ENCODE data around the gene AK5.

The AK5 gene

DNA sequence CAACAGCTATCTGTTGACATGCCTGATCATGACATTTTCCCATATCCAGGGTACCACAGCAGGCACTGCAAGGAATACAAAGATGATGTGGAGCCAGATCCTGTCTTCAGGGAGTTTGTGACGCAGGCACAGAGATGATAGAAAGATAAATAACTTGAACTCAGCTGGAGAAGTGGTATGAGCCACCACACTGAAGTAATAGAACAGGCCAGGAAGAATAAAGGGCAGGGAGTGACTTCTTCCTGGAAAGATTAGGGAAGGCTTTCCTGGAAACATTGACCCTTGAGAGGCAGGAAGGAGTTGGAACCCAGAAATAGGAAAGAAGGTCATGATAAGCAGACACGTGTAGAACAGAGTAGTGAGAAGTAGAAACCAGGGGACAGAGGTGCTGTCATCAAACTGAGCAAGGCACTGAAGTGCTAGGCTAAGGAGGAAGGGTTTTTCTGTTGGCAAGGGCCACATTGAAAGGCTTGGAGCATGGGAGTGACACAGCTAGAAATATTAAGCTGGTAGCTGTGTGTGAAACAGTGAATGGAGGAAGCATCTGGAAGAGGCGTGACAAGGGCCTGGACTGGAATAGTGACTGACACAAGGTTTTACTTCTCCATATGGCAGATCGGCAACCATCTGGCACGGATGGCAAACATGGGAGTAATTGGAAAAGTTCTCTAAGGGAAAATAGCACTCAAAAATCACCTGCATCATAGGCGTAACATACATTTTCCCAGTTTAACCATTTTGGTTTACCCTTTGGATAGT, 68.4 kb downstream of the AK5 start:
- no peak for DNase-seq (ENCODE audit: low read depth in 1 of 2, low spot score in 1 of 2)

- DNase-seq (ENCODE audit: low read depth in 1 of 2, low spot score in 1 of 2): no peak
Observed at GRCh38 chr1:77354536-77354935, 72.7 kb downstream of the AK5 start.

GRCh38 chr1:77355010-77355409, 73.2 kb downstream of the AK5 start:
- DNase-seq (ENCODE audit: low read depth in 1 of 2, low spot score in 1 of 2): no peak

GRCh38 chr1:77356136-77356535, 74.3 kb downstream of the AK5 start:
- DNase-seq (ENCODE audit: low read depth in 1 of 2, low spot score in 1 of 2): no peak

DNA sequence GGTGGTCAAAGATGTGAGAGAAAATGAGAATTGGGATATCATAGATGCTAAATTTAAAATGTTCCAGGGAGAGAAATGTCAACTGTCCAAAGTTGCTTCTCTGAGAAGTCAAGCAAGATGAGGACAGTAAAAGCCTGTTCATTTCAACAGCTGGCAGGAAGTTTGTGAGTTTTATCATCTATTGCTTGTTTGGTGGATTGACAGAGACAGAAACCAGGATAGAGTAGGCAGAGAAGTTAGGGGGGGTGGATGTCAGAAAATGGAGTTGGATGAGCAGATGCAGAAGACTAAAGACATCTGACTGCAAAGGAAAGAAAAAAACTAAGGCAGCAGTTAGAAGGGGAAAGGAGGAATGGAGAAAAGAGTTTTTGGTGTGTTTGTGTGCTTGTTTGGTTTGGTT, 78.4 kb downstream of the AK5 start:
- DNase-seq (ENCODE audit: low read depth in 1 of 2, low spot score in 1 of 2): no peak

DNA sequence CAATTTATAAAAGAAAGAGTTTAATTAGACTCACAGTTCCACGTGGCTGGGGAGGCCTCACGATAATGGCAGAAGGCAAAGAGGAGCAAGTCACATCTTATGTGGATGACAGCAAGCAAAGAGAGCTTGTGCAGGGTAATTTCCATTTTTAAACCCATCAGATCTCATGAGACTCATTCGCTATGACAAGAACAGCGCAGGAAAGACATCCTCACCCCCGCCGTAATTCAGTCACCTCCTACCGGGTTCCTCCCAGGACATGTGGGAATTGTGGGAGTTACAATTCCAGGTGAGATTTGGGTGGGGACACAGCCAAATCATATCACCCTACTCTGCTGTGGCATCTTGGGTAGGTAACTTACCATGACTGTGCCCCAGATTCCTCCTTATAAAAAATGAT, 79.8 kb downstream of the AK5 start:
- DNase-seq (ENCODE audit: low read depth in 1 of 2, low spot score in 1 of 2): no peak

- no peak for DNase-seq (ENCODE audit: low read depth in 1 of 2, low spot score in 1 of 2)
Observed at GRCh38 chr1:77370161-77370560, 88.3 kb downstream of the AK5 start.

DNA sequence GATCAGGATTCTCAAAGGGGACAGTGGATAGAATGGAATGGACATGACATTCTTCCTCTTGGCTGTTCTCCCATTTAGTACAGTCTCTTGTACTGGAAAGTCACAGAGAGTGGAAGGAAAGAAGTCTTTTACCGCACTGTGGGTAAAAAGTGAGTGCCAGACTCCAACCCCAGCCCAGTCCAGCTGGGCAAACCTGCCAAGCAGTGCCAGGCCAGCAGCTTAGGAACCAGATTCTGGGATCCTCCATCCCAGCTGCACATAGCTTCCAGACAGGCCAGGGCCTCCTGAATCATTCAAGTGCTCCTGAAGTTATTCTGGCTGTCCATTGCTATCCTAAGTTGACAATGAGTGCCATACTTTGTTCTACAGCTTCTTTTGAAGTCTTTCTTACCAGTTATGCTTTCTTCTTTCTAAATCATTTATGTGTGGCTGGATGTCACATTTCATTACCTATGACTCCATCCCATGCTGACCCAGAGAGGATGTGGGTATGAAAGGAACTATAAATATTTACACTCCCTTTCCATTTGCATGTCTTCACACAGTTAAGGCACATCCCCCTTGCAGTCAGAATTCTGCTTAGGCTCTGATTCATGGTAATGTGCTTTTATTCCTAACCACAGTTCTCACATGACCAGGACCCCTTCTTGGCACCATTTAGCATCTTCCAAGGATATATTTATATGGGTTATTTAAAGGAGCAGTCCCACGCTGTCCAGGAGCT, 88.9 kb downstream of the AK5 start:
- DNase-seq (ENCODE audit: low read depth in 1 of 2, low spot score in 1 of 2): no peak

GRCh38 chr1:77371396-77371795, 89.6 kb downstream of the AK5 start:
- no peak for DNase-seq (ENCODE audit: low read depth in 1 of 2, low spot score in 1 of 2)

DNA sequence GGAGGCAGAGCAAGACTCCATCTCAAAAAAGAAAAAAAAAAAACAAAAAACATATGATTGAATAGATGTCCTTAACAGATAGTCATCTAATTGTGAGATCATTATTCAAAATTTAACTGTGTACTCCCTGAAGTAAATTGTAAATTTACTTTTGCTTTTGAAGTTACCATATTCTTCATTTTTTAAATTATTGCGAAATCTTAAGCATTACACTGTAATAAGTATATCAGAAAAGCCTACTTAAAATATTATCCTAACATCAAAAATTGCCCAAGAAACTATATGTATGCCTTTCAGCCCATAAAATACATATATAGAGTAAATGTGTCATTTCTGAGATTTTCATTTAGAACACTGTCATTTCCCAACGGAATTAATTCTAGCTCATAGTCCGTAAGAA, 91.9 kb downstream of the AK5 start:
- DNase-seq (ENCODE audit: low read depth in 1 of 2, low spot score in 1 of 2): no peak

- no peak for DNase-seq (ENCODE audit: low read depth in 1 of 2, low spot score in 1 of 2)
Observed at GRCh38 chr1:77375541-77375940, 93.7 kb downstream of the AK5 start.

GRCh38 chr1:77375990-77376389, 94.2 kb downstream of the AK5 start:
- no peak for DNase-seq (ENCODE audit: low read depth in 1 of 2, low spot score in 1 of 2)

DNA sequence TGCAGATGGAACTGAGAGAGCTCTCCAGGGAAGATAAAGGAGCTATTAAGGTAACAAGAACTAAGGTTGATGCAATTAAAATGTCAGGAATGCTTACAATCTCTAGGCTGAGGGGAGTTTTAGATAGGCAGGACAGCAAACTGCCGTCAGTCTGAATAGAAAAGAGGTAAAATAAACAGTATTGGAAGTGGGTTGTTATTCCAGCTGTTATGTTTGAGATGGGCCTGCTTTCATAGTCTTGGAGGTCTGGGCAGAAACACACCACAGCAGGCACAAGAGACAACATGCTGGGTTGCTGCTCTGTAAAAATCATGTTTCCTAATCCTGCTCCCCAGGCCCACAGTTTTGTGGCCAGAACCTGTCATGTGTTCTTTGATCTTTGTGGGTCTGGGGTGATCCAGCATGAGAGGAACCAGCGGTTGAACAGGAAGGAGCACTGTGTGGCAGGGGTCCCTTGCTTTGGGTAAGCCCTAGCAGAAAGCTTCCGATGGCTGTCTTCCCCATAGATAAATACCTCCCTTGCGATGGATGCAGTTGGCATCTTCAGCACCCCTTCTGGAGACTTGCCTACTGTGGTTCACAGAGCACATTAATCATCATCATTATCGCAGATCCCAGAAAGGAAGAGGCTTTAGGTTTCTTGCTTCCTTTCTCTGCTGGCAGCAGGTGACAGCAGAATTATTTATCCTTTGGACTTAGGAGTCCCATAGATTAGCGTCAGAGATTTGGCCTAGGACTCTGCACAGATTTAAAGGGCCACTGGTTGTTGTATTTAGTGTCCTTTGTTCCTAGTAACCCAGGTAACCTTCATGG, 97.1 kb downstream of the AK5 start:
- DNase-seq (ENCODE audit: low read depth in 1 of 2, low spot score in 1 of 2): no peak

DNA sequence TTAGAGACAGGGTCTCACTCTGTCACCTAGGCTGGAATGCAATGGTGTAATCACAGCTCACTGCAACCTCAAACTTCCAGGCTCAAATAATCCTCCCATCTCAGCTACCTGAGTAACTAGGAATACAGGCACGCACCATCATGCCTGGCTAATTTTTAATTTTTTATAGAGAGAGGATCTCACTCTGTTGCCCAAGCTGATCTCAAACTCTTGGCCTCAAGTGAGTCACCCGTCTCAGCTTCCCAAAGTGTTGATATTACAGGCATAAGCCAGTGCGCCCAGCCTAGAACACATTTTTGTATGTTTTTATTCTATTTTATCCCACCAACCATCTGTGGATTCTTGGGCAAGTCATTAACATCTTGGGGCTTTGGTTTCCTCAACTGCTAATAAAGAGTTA, 100.5 kb downstream of the AK5 start:
- no peak for DNase-seq (ENCODE audit: low read depth in 1 of 2, low spot score in 1 of 2)

- no peak for DNase-seq (ENCODE audit: low read depth in 1 of 2, low spot score in 1 of 2)
Observed at GRCh38 chr1:77383236-77383635, 101.4 kb downstream of the AK5 start.

DNA sequence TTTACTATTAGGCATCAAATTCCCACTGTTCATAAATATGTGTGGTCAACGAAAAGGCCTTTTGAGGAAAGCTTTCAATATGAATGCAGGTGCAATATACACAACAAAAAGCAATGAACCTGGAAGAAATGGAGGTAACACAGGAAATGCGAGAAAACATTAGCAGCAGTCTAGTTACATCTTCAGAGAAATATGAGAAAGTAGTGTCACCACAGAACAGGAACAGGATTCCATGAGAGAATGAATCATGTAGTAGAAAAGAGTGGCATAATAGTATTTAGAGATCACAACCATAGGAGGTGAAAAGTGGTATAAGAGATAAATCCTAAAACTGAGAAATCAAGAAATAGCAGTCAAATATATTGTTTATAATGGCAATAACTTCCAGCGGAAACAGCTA, 103.7 kb downstream of the AK5 start:
- no peak for DNase-seq (ENCODE audit: low read depth in 1 of 2, low spot score in 1 of 2)

- no peak for DNase-seq (ENCODE audit: low read depth in 1 of 2, low spot score in 1 of 2)
Observed at GRCh38 chr1:77386276-77386675, 104.5 kb downstream of the AK5 start.

DNA sequence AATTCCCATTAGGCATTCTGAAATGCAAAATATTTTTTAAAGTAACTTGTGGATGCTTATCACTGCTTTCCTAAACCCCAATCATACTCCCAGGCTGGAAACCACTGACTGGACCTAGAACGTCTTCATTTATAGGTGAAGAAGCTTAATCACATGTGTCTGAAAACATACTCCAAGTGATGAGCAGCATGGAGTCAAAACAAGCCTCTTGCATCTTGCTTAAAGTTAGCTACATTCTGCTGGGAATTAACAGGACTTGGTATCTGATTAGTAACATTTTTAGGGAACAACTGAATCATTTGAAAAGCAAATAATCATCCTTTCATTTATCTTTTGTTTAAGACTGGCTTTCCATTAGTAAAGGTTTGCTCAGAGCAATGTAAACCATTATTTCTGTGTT, 105.7 kb downstream of the AK5 start:
- DNase-seq (ENCODE audit: low read depth in 1 of 2, low spot score in 1 of 2): no peak

GRCh38 chr1:77388661-77389060, 106.8 kb downstream of the AK5 start:
- no peak for DNase-seq (ENCODE audit: low read depth in 1 of 2, low spot score in 1 of 2)

GRCh38 chr1:77392486-77392885, 110.7 kb downstream of the AK5 start:
- no peak for DNase-seq (ENCODE audit: low read depth in 1 of 2, low spot score in 1 of 2)

DNA sequence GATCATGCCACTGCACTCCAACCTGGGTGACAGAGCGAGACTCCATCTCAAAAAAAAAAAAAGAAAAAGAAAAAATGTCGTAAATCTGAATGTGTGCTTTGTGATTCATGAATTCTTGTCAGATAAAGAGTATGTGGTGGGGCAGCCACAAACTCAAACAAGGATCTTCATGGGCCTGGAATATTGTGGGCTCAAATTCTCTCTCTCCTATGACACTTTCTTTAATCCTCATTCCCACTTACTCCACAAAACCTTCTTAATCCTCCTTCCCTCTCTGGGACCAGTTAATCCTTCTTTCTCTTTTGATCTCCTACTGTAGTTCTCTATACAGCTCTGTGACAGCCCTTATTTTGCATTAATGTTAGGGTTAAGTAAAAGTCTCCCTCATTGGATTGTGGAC, 112.3 kb downstream of the AK5 start:
- DNase-seq (ENCODE audit: low read depth in 1 of 2, low spot score in 1 of 2): no peak

GRCh38 chr1:77395051-77395450, 113.2 kb downstream of the AK5 start:
- no peak for DNase-seq (ENCODE audit: low read depth in 1 of 2, low spot score in 1 of 2)

Measured in activated CD4-positive, alpha-beta T cell treated with anti-CD3 and anti-CD28 coated beads, Interleukin-2, amount 50 U/mL, for 24 hours (primary cell).